AG09319 (cell line): ENCODE measurements around the gene ZGLP1.

ENCODE experiments used
- DNase-seq: peaks from one replicate; pipeline ENCODE4 v3.0.0-alpha.2; 2010; ENCODE audit warnings: low read depth; ENCODE audit errors: extremely low read depth
- TF ChIP-seq, protein P1 (sequence below): IDR thresholded peaks from 2 replicates; pipeline ENCODE4 v1.5.1; 2011; ENCODE audit warnings: low read depth, mild to moderate bottlenecking, inconsistent platforms, low read length, moderate library complexity

The ZGLP1 gene

GRCh38 chr19:10295305-10295846 lies 14.2 kb downstream of the ZGLP1 start:
- DNase-seq: no peak
- TF ChIP-seq, protein P1, sequence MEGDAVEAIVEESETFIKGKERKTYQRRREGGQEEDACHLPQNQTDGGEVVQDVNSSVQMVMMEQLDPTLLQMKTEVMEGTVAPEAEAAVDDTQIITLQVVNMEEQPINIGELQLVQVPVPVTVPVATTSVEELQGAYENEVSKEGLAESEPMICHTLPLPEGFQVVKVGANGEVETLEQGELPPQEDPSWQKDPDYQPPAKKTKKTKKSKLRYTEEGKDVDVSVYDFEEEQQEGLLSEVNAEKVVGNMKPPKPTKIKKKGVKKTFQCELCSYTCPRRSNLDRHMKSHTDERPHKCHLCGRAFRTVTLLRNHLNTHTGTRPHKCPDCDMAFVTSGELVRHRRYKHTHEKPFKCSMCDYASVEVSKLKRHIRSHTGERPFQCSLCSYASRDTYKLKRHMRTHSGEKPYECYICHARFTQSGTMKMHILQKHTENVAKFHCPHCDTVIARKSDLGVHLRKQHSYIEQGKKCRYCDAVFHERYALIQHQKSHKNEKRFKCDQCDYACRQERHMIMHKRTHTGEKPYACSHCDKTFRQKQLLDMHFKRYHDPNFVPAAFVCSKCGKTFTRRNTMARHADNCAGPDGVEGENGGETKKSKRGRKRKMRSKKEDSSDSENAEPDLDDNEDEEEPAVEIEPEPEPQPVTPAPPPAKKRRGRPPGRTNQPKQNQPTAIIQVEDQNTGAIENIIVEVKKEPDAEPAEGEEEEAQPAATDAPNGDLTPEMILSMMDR: no peak; the same call in none of the 2 replicates

DNA sequence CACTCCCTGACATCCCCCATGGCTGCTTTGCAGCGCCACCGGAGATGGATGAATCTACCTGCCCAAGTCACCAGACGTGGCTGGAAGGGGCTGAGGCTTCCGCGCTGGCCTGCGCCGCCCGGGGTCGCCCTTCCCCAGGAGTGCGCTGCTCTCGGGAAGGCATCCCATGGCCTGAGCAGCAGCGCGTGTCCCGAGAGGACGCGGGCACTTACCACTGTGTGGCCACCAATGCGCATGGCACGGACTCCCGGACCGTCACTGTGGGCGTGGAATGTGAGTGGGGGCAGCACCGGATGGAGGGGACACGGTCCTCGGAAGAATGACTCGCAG lies 15.3 kb downstream of the ZGLP1 start:
- DNase-seq: no peak
- TF ChIP-seq, protein P1: no peak

GRCh38 chr19:10293637-10294367 lies 15.8 kb downstream of the ZGLP1 start:
- TF ChIP-seq, protein P1: no peak
- DNase-seq: no peak

GRCh38 chr19:10292789-10293636 lies 16.6 kb downstream of the ZGLP1 start:
- DNase-seq: no peak
- TF ChIP-seq, protein P1: no peak

GRCh38 chr19:10292206-10292788 lies 17.3 kb downstream of the ZGLP1 start:
- no peak for DNase-seq

DNA sequence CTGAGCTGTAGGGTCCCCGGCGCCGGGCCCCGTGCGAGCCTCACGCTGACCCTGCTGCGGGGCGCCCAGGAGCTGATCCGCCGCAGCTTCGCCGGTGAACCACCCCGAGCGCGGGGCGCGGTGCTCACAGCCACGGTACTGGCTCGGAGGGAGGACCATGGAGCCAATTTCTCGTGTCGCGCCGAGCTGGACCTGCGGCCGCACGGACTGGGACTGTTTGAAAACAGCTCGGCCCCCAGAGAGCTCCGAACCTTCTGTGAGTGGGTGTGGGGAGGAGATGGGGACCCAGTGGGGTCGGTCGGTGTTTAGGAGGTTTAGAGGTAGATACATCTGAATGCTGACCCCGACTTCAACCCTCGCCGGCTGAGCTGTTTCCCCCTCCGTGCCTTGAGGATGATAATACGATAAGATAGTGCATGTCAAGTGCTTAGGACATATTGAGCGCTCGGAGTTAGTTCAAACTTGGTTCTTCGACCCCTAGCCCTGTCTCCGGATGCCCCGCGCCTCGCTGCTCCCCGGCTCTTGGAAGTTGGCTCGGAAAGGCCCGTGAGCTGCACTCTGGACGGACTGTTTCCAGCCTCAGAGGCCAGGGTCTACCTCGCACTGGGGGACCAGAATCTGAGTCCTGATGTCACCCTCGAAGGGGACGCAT lies 17.9 kb downstream of the ZGLP1 start:
- TF ChIP-seq, protein P1: no peak
- DNase-seq: no peak

More at GRCh38 chr19:10292206-10292788, 17.3 kb downstream of the ZGLP1 start:
- TF ChIP-seq, protein P1: no peak
